ENCODE data around the gene MAPK10. TPM values are rescaled to one million over a fixed set of nuclear protein-coding genes. Genes with fewer than 3 reads are reported as not detected.

MAPK10 gene
- total RNA-seq, 6 donors from 2014 or later = 11.1 to 89.1 (median 29.5) TPM

DNA sequence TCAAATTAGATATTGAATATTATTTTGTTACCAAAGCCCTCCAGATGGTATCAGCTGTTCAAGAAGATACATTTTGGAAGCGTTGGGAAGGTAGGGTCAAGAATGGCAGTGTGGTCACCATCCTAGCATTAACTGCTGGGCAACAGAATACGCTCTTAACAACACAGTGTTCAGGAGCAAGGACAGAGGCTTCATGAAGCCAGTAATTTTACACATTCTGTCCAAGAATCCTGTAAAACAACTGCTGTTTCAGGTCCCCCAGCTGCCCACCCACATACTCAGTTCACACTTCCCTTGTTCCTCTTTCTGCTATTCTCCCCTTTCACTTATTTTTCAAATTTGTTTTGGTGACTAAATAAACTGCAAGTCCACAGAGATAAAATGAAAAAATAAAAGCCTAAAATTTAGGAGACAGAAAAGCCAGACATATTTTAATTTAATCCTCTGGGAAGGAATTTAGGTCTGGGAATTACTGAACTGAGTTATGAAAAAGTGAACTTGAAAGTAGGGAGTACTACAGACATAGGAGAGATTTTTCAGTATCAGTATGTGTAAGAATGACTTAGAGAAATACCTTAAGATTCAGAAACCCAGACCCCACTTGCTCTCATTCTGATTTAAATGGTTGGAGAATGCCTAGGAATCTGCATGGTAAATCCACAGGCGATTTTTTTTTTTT is 406.7 kb downstream of the MAPK10 start:
- Histone ChIP-seq H3K9me3 (no peaks in the 10 kb centered on the region), H3K4me3 (no peak overlapping the region), H3K36me3 (no peaks in the 10 kb centered on the region), H3K27me3 (no peaks in the 10 kb centered on the region), H3K27ac (no peak overlapping the region), H3K4me1 (no peaks in the 10 kb centered on the region)
- DNase-seq (no peak), ATAC-seq (ENCODE audit: low FRiP score in 2 of 2) (no peak)
- WGBS, 2 donors = 68 to 75% methylated on average over 3 of the region's 3 CpGs
- TF ChIP-seq POLR2A (IDR thresholded peaks at IDR 0.05) (no peak), EP300 (IDR thresholded peaks at IDR 0.05) (no peak), POLR2AphosphoS5 (IDR thresholded peaks at IDR 0.05) (no peak)
- TF ChIP-seq, protein P1, sequence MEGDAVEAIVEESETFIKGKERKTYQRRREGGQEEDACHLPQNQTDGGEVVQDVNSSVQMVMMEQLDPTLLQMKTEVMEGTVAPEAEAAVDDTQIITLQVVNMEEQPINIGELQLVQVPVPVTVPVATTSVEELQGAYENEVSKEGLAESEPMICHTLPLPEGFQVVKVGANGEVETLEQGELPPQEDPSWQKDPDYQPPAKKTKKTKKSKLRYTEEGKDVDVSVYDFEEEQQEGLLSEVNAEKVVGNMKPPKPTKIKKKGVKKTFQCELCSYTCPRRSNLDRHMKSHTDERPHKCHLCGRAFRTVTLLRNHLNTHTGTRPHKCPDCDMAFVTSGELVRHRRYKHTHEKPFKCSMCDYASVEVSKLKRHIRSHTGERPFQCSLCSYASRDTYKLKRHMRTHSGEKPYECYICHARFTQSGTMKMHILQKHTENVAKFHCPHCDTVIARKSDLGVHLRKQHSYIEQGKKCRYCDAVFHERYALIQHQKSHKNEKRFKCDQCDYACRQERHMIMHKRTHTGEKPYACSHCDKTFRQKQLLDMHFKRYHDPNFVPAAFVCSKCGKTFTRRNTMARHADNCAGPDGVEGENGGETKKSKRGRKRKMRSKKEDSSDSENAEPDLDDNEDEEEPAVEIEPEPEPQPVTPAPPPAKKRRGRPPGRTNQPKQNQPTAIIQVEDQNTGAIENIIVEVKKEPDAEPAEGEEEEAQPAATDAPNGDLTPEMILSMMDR (IDR thresholded peaks at IDR 0.05) = no peak

DNA sequence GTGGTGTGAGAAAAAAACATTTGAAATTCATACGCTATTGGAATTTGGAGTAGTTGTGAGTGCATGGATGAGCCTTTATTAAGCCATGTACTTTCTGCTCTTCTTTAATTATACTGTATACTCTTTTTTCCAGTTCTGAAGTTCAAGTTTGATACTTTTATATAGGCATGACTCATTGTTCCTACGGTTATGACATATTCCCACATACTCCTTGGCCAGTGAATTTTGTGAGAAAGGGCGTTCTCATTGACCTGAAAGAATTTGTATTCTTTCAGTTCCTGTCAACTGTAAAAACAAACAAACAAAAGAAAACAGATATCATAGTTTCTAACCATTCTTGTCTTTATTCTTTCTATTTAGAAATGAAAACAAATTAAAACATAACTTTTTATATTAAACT is 407.3 kb downstream of the MAPK10 start:
- Histone ChIP-seq H3K9me3 (no peaks in the 10 kb centered on the region), H3K4me1 (no peaks in the 10 kb centered on the region), H3K36me3 (no peaks in the 10 kb centered on the region), H3K27me3 (no peaks in the 10 kb centered on the region), H3K27ac (no peak overlapping the region), H3K4me3 (no peak overlapping the region)
- ATAC-seq (ENCODE audit: low FRiP score in 2 of 2) (peak in 1 of 2 donors; percentile 71), DNase-seq (no peak)
- 85% methylated on average over 3 of the region's 3 CpGs for WGBS, 2 donors
- TF ChIP-seq EP300 (IDR thresholded peaks at IDR 0.05) = no peak
- TF ChIP-seq, protein P1 (IDR thresholded peaks at IDR 0.05) = no peak
- TF ChIP-seq POLR2AphosphoS5 (IDR thresholded peaks at IDR 0.05) = no peak
- no peak for TF ChIP-seq POLR2A (IDR thresholded peaks at IDR 0.05)

DNA sequence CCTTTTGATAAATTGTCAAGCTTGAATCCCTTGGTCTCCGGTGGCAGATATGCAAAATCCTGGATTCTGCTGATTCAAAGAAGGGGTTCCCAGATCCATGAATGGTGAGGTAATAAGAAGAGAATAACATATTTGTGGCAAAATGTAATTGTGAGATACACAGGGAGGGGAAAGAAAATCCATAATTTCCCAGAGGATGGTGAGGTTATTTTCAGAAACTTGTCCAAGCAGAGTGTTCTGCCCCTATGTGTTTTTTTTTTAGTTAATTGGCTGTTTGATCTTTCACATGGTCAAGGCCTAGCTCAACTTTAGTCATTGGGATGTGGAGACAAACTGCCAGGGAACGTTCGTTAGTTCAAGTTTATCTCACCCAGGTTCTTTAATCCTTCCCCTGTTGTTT is 408.8 kb downstream of the MAPK10 start:
- TF ChIP-seq POLR2AphosphoS5 (IDR thresholded peaks at IDR 0.05) = no peak
- TF ChIP-seq, protein P1 (IDR thresholded peaks at IDR 0.05) = no peak
- TF ChIP-seq EP300 (IDR thresholded peaks at IDR 0.05) = no peak
- no peak for TF ChIP-seq POLR2A (IDR thresholded peaks at IDR 0.05)
- H3K9me3 ChIP-seq = no peaks in the 10 kb centered on the region
- H3K27me3 ChIP-seq = no peaks in the 10 kb centered on the region
- H3K27ac ChIP-seq = no peak overlapping the region
- no peaks in the 10 kb centered on the region for H3K36me3 ChIP-seq
- ATAC-seq (ENCODE audit: low FRiP score in 2 of 2) (peak in 1 of 2 donors; percentile 63), DNase-seq (no peak)
- 96 to 97% methylated on average over 3 of the region's 3 CpGs for WGBS, 2 donors
- no peak overlapping the region for H3K4me3 ChIP-seq
- no peaks in the 10 kb centered on the region for H3K4me1 ChIP-seq

DNA sequence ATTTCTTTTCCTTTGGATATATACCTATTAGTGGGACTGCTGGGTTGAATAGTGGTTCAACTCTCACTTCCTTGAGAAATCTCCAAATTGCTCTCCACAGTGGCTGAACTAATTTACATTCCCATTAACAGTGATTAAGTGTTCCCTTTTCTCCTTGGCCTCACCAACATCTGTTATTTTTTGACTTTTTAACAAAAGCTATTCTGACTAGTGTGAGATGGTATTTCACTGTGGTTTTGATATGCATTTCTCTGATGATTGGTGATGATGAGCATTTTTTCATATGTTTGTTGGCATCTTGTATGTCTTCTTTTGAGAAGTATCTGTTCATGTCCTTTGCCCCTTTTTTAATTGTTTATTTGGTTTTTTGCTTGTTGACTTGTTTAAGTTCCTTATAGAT is 413.0 kb downstream of the MAPK10 start:
- ATAC-seq (ENCODE audit: low FRiP score in 2 of 2) (no peak), DNase-seq (no peak)
- no peaks in the 10 kb centered on the region for H3K36me3 ChIP-seq
- H3K27me3 ChIP-seq = no peaks in the 10 kb centered on the region
- no peak overlapping the region for H3K4me3 ChIP-seq
- TF ChIP-seq POLR2A (IDR thresholded peaks at IDR 0.05) = no peak
- TF ChIP-seq EP300 (IDR thresholded peaks at IDR 0.05) = no peak
- TF ChIP-seq, protein P1 (IDR thresholded peaks at IDR 0.05) = no peak
- no peak for TF ChIP-seq POLR2AphosphoS5 (IDR thresholded peaks at IDR 0.05)
- no peaks in the 10 kb centered on the region for H3K9me3 ChIP-seq
- no peak overlapping the region for H3K27ac ChIP-seq
- no peaks in the 10 kb centered on the region for H3K4me1 ChIP-seq

DNA sequence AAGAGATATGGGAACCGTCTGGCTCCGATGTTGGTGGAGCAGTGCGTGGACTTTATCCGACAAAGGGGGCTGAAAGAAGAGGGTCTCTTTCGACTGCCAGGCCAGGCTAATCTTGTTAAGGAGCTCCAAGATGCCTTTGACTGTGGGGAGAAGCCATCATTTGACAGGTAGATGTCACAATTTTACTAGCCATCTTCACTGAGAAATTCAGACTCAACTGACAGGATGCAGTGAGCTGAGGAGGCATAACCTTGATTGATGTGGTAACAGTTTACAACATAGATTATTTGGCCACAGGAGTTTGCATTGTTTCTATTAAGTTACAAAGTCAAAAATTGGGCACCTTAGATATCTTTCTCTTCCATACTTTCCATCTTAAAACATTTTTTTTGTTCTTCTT is 417.7 kb downstream of the MAPK10 start:
- H3K27ac ChIP-seq = no peak overlapping the region
- H3K4me3 ChIP-seq = no peak overlapping the region
- WGBS, 2 donors = 72 to 87% methylated on average over 5 of the region's 5 CpGs
- DNase-seq = no peak
- H3K27me3 ChIP-seq = no peaks in the 10 kb centered on the region
- TF ChIP-seq EP300 (IDR thresholded peaks at IDR 0.05) (no peak), POLR2AphosphoS5 (IDR thresholded peaks at IDR 0.05) (no peak), POLR2A (IDR thresholded peaks at IDR 0.05) (no peak)
- TF ChIP-seq, protein P1 (IDR thresholded peaks at IDR 0.05) = no peak
- H3K4me1 ChIP-seq = peaks cover 0 to 3% (median 0%) of the 10 kb centered on the region in 4 donors
- ATAC-seq (ENCODE audit: low FRiP score in 2 of 2) = no peak
- no peaks in the 10 kb centered on the region for H3K36me3 ChIP-seq
- no peaks in the 10 kb centered on the region for H3K9me3 ChIP-seq
